Endothelial cell of umbilical vein (primary cell): ENCODE results near the gene PPP2R2D. TPM values are rescaled to one million over a fixed set of nuclear protein-coding genes. Genes with fewer than 3 reads are reported as not detected.

Experiments
- BruUV-seq: library from RNA; stranded (reverse); fragments of 400-500 nt; replicated peaks from 2 replicates; lab custom pipeline; 2021; lab: Mats Ljungman, UMichigan
- CTCF ChIA-PET: fragments of 300-600, 350-600 bp; sonication (Branson Sonifier 250); formaldehyde crosslinking; loops from one replicate; lab custom pipeline; 2021; ENCODE audit warnings: antibody characterized with exemption, inconsistent platforms; lab: Charles Lee
- POLR2A ChIA-PET: fragments of 300-600, 350-600 bp; sonication (Branson Sonifier 250); formaldehyde crosslinking; loops from one replicate; lab custom pipeline; 2021; ENCODE audit warnings: antibody characterized with exemption, inconsistent platforms; lab: Charles Lee
- DNase-seq: peaks from one replicate; pipeline ENCODE4 v3.0.0-alpha.2; 2011; ENCODE audit warnings: low read depth, low spot score
- FAIRE-seq: peaks from 2 replicates; lab custom pipeline; 2011; peaks lifted over from hg19 to GRCh38; lab: Jason Lieb, UNC
- H2AFZ ChIP-seq: 2 replicates; pipeline ENCODE4 v1.6.0; 2012; ENCODE audit warnings: low read depth, low read length, control low read depth, inconsistent platforms
- H3K27ac ChIP-seq: 2 replicates; pipeline ENCODE4 v1.5.1; 2011; ENCODE audit warnings: low read depth, mild to moderate bottlenecking, control low read depth, low read length, moderate library complexity; ENCODE audit not compliant: insufficient read depth
- H3K27me3 ChIP-seq, 2 experiments: 2 replicates each; pipeline versions ENCODE4 v1.6.0 to v1.6.1; 2011; ENCODE audit warnings: low read length in 2 of 2, mixed read lengths in 1 of 2; ENCODE audit not compliant: control insufficient read depth in 2 of 2, insufficient read depth in 2 of 2
- H3K36me3 ChIP-seq, 2 experiments: 2 replicates in 1 of 2; 3 replicates in 1 of 2; pipeline ENCODE4 v1.5.1; 2011; ENCODE audit warnings: low read length in 2 of 2, mild to moderate bottlenecking in 1 of 2, moderate library complexity in 1 of 2; ENCODE audit not compliant: control insufficient read depth in 2 of 2, insufficient read depth in 2 of 2; ENCODE audit errors: extremely low read depth in 1 of 2
- H3K4me1 ChIP-seq: 3 replicates; pipeline ENCODE4 v1.5.1; 2011; ENCODE audit warnings: mild to moderate bottlenecking, low read length; ENCODE audit not compliant: control insufficient read depth, insufficient read depth; ENCODE audit errors: extremely low read depth
- H3K4me2 ChIP-seq: 2 replicates; pipeline ENCODE4 v1.6.1; 2011; ENCODE audit warnings: low read length, control low read depth, mixed read lengths; ENCODE audit not compliant: insufficient read depth
- H3K4me3 ChIP-seq, 3 experiments: fragments of 200-600 bp in 1 of 3; sonication (generic), shearing (Covaris generic) in 1 of 3; replicated peaks in 1 of 3; 2 replicates each; pipeline ENCODE4 v1.5.1; 2011 to 2016; ENCODE audit warnings: control low read depth in 3 of 3, low read length in 3 of 3, mild to moderate bottlenecking in 2 of 3, inconsistent platforms in 1 of 3, low read depth in 1 of 3, moderate library complexity in 1 of 3; ENCODE audit not compliant: insufficient read depth in 1 of 3
- H3K79me2 ChIP-seq: 2 replicates; pipeline ENCODE4 v1.6.0; 2012; ENCODE audit warnings: low read length, inconsistent platforms; ENCODE audit not compliant: control insufficient read depth, insufficient read depth
- H3K9ac ChIP-seq: replicated peaks from 2 replicates; pipeline ENCODE3; 2011; ENCODE audit warnings: low read length, control low read depth; ENCODE audit not compliant: insufficient read depth; ENCODE audit errors: extremely low read depth
- H3K9me1 ChIP-seq: replicated peaks from 3 replicates; pipeline ENCODE4 v1.6.0; 2011; ENCODE audit warnings: mild to moderate bottlenecking, low read length; ENCODE audit not compliant: control insufficient read depth, insufficient read depth; ENCODE audit errors: extremely low read depth
- H3K9me3 ChIP-seq: replicated peaks from 2 replicates; pipeline ENCODE4 v1.5.1; 2012; ENCODE audit warnings: low read length, inconsistent platforms; ENCODE audit not compliant: control insufficient read depth, insufficient read depth
- H4K20me1 ChIP-seq: replicated peaks from 2 replicates; pipeline ENCODE3; 2011; ENCODE audit warnings: mild to moderate bottlenecking, low read length; ENCODE audit not compliant: control insufficient read depth, insufficient read depth; ENCODE audit errors: extremely low read depth
- EZH2 ChIP-seq: IDR thresholded peaks from 2 replicates; pipeline ENCODE4 v1.6.1; 2012; ENCODE audit warnings: borderline replicate concordance, low read depth, mild to moderate bottlenecking, moderate library complexity, low read length, inconsistent platforms; ENCODE audit not compliant: severe bottlenecking
- FOS ChIP-seq: IDR thresholded peaks from 2 replicates; pipeline ENCODE4 v1.6.1; 2011; ENCODE audit warnings: mild to moderate bottlenecking, low read length, moderate library complexity, borderline replicate concordance; ENCODE audit not compliant: insufficient read depth
- GATA2 ChIP-seq: IDR thresholded peaks from 2 replicates; pipeline ENCODE4 v1.7.0; 2011; ENCODE audit warnings: low read depth, mild to moderate bottlenecking, moderate library complexity, mixed read lengths, low read length; ENCODE audit not compliant: insufficient read length, insufficient read depth
- JUN ChIP-seq: IDR thresholded peaks from 2 replicates; pipeline ENCODE4 v1.6.1; 2011; ENCODE audit warnings: borderline replicate concordance, low read depth; ENCODE audit not compliant: insufficient read length, insufficient read depth
- MYC ChIP-seq: IDR thresholded peaks from one replicate; pipeline ENCODE4 v1.6.1; 2011; ENCODE audit warnings: mild to moderate bottlenecking, low read depth, low read length
- POLR2A ChIP-seq: IDR thresholded peaks from 2 replicates; pipeline ENCODE4 v1.6.1; 2012; ENCODE audit warnings: low read depth, mild to moderate bottlenecking, control low read depth, low read length
- POLR2AphosphoS5 ChIP-seq: IDR thresholded peaks from 2 replicates; pipeline ENCODE4 v1.6.1; 2012; ENCODE audit warnings: low read depth, mild to moderate bottlenecking, control low read depth, low read length, moderate library complexity; ENCODE audit not compliant: insufficient read depth
- dilution Hi-C: fragments of 300-500 bp; cut with MboI; formaldehyde crosslinking; loops from one replicate; pipeline ENCODE4 v1.15.0; 2019; ENCODE audit warnings: low sequenced_read_pairs; ENCODE audit not compliant: extremely low pct_ligation_motif_present
- intact Hi-C: fragments of 100-400 bp; cut with micrococcal nuclease; formaldehyde crosslinking; loops from one replicate; pipeline ENCODE4 v1.10.0; 2022
- polyA plus RNA-seq, 4 experiments: library from polyadenylated mRNA; depleted of rRNA in 3 of 4; stranded (reverse) in 3 of 4; unstranded in 1 of 4; fragments of >200 nt; gene quantifications; 2 replicates each; pipeline versions ENCODE4 v1.2.1 to v1.2.3, GENCODE V29; 2011 to 2012; ENCODE audit warnings: missing spikeins in 1 of 4
- total RNA-seq: library from RNA; stranded (reverse); gene quantifications from 2 replicates; pipeline ENCODE4 v1.2.3, GENCODE V29; 2021
- TF ChIP-seq, protein P1 (sequence below): IDR thresholded peaks from 2 replicates; pipeline ENCODE4 v1.6.1; 2011; ENCODE audit not compliant: insufficient read depth, insufficient read length
- TF ChIP-seq, protein P2 (sequence below), 2 donors: IDR thresholded peaks; 1 replicate in 1 of 2; 2 replicates in 1 of 2; pipeline ENCODE4 v1.5.1; 2011; ENCODE audit warnings: low read length in 2 of 2, mild to moderate bottlenecking in 2 of 2, moderate library complexity in 2 of 2, control low read depth in 1 of 2, inconsistent platforms in 1 of 2, low read depth in 1 of 2; ENCODE audit not compliant: insufficient read depth in 1 of 2; ENCODE audit errors: extremely low read depth in 1 of 2

The PPP2R2D gene
- total and polyA plus RNA-seq, 2 donors (not counting 3 experiments of a cell fraction or from before 2014, with no cell fraction given), result 29.9 to 36.3 TPM

DNA sequence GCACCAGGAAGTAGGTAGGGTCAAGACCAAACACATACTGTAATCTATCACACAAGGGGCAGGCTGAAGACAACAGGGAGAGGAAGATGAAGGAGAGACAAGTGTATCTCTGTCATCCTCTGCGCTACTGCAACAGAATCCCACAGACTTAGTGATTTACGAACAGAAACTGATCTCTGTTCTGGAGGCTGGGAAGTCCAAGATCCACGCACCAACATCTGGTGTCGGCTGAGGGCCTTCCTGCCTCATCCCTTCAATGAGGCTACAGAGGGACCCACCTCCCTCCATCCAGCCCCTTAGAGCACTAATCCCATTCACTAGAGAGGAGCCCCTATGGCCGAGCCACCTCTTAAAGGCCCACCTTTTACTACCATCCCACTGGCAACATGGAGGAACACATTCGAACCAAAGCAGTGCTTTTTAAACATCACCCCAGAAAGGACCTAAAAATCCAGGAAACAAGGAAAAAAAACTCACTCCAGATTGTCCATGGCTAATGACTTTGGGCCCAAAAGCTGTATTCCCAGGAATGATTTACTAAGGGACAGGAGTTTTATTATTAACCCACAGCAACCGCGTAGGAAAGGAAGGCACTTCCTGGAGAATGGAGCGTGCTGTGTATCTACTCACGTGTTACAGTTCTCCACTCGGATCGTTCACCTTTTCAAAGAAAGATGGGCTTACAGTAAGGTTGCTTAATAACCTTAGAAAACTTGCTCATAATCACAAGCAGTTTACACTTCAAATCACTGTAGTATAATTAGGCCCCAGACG is 76.7 kb downstream of the PPP2R2D start:
- no peaks in the 10 kb centered on the region for H3K9me3 ChIP-seq
- no peaks in the 10 kb centered on the region for H3K27me3 ChIP-seq
- no peaks in the 10 kb centered on the region for H3K36me3 ChIP-seq
- intact Hi-C loops, result no loop called here
- H4K20me1 ChIP-seq, result no peaks in the 10 kb centered on the region
- DNase-seq (no peak), FAIRE-seq (no peak)
- dilution Hi-C loops, result no loop called here
- H3K9ac ChIP-seq, result no peak overlapping the region
- peaks cover 26% of the 10 kb centered on the region for H3K4me1 ChIP-seq
- ChIA-PET CTCF (interaction anchor here (1.0 kb wide), 1 partner anchor 45 kb away, joined by 3 read pairs; no protein-coding TSS in a partner anchor), POLR2A (no interaction called here)
- no peak overlapping the region for H3K4me2 ChIP-seq
- H3K79me2 ChIP-seq, result peaks cover 83% of the 10 kb centered on the region
- H3K4me3 ChIP-seq, result no peak overlapping the region
- no peak for TF ChIP-seq FOS
- TF ChIP-seq EZH2, result no peak
- TF ChIP-seq GATA2, result no peak
- TF ChIP-seq, protein P1, sequence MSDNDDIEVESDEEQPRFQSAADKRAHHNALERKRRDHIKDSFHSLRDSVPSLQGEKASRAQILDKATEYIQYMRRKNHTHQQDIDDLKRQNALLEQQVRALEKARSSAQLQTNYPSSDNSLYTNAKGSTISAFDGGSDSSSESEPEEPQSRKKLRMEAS, result no peak
- TF ChIP-seq POLR2AphosphoS5, result no peak
- TF ChIP-seq, protein P2, sequence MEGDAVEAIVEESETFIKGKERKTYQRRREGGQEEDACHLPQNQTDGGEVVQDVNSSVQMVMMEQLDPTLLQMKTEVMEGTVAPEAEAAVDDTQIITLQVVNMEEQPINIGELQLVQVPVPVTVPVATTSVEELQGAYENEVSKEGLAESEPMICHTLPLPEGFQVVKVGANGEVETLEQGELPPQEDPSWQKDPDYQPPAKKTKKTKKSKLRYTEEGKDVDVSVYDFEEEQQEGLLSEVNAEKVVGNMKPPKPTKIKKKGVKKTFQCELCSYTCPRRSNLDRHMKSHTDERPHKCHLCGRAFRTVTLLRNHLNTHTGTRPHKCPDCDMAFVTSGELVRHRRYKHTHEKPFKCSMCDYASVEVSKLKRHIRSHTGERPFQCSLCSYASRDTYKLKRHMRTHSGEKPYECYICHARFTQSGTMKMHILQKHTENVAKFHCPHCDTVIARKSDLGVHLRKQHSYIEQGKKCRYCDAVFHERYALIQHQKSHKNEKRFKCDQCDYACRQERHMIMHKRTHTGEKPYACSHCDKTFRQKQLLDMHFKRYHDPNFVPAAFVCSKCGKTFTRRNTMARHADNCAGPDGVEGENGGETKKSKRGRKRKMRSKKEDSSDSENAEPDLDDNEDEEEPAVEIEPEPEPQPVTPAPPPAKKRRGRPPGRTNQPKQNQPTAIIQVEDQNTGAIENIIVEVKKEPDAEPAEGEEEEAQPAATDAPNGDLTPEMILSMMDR (IDR thresholded peaks at IDR 0.05; ENCODE audit: extremely low read depth in 1 of 2, insufficient read depth in 1 of 2, low read depth in 1 of 2, low read length in 2 of 2), result no peak
- no peak for TF ChIP-seq JUN
- no peak for TF ChIP-seq MYC
- no peak for TF ChIP-seq POLR2A
- BruUV-seq, result no TSS peak
- no peak overlapping the region for H3K27ac ChIP-seq
- no peaks in the 10 kb centered on the region for H3K9me1 ChIP-seq
- H2AFZ ChIP-seq, result no peak overlapping the region
